ENCODE data around the gene EFHC2.

EFHC2 gene

DNA sequence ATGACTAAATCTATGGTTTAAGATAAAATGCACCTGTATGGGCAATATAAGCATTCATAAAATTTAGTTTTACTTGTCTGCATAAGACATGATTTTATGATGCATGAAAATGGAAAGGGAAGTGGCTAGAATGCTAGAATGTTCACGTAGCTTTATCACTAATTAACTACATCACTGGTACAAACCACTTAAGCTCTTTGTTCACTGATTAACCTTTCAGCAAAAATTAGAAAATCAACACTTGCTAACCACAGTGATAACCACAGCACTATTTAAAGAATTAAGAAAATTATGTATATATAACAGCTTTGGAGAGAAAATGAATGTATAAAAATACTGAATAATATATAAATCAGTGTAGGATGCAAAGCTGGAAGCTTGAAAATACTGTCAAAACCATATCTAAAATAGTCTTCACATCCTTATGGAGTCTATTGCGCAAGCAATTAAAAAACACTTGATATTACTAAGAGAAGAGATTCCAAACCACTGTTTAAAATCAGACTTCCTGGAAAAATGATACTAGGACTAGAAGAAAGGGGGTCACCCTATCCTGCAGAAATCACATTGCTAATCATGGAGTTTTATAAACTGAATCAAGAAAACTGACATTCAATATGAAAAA is 51.9 kb downstream of the EFHC2 start:
- Histone ChIP-seq H2BK12ac (ENCODE audit: low read length) (no peak overlapping the region), H3K27me3 (ENCODE audit: control insufficient read depth in 3 of 3, insufficient read depth in 3 of 3, low read depth in 1 of 3, low read length in 3 of 3) (no peaks in the 10 kb centered on the region), H2BK120ac (ENCODE audit: low read depth, low read length) (no peak overlapping the region), H2BK5ac (ENCODE audit: low read length) (no peak overlapping the region), H3K79me1 (ENCODE audit: low read depth, low read length) (no peaks in the 10 kb centered on the region), H3K4me2 (ENCODE audit: insufficient read depth, low read length, poor library complexity, severe bottlenecking) (no peak overlapping the region), H2BK15ac (ENCODE audit: low read length) (no peak overlapping the region), H4K91ac (ENCODE audit: low read depth, low read length, poor library complexity) (no peak overlapping the region), H3K36me3 (replicated peaks in 1 of 2; ENCODE audit: control insufficient read depth in 2 of 2, insufficient read depth in 2 of 2, low read length in 2 of 2) (no peaks in the 10 kb centered on the region), H2AK5ac (ENCODE audit: low read depth, low read length) (no peak overlapping the region), H4K8ac (ENCODE audit: low read depth, low read length) (no peak overlapping the region), H3K18ac (ENCODE audit: low read length) (no peak overlapping the region), H3K4ac (ENCODE audit: low read length) (no peak overlapping the region), H3K4me3 (ENCODE audit: low read length in 2 of 2) (no peak overlapping the region), H3K23ac (ENCODE audit: low read depth, low read length, poor library complexity) (no peak overlapping the region), H3K14ac (ENCODE audit: low read length) (no peak overlapping the region), H3K9ac (ENCODE audit: low read depth, low read length, poor library complexity) (no peak overlapping the region), H3K27ac (replicated peaks; ENCODE audit: low read length) (no peak overlapping the region), H2AFZ (ENCODE audit: low read length) (no peak overlapping the region), H3K9me3 (replicated peaks in 1 of 2; ENCODE audit: control insufficient read depth in 2 of 2, insufficient read depth in 1 of 2, low read depth in 1 of 2, low read length in 2 of 2) (no peaks in the 10 kb centered on the region), H3K4me1 (ENCODE audit: control insufficient read depth in 2 of 2, insufficient read depth in 1 of 2, low read depth in 1 of 2, low read length in 2 of 2) (no peaks in the 10 kb centered on the region)
- WGBS, 2 donors (ENCODE audit: extremely low coverage in 2 of 2, insufficient read length in 2 of 2, insufficient replicate concordance in 1 of 2), result no CpG with 5 or more reads among the region's 2 CpGs
- DNase-seq (ENCODE audit: low spot score), result no peak

DNA sequence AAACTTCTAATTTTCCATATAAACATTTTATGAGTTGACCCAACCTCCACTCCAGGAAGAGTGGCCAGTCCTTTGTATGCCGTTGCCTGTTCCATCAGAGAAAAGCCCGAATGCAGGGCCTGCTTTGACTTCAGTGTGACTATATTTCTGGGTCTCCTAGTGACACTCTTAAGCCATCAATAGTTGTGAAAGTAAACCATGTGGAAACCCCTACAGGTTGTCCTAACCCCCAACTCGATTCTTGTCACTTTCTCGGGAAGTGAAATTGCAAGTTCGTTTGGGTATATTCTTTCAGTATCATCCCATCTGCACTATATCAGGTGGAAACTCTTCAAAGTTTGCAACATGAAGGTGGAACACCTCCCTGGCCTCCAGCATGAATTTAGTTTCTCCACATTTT is 52.8 kb downstream of the EFHC2 start:
- Histone ChIP-seq H3K36me3 (replicated peaks in 1 of 2; ENCODE audit: control insufficient read depth in 2 of 2, insufficient read depth in 2 of 2, low read length in 2 of 2) (no peaks in the 10 kb centered on the region), H3K4me3 (ENCODE audit: low read length in 2 of 2) (no peak overlapping the region), H2BK12ac (ENCODE audit: low read length) (no peak overlapping the region), H3K4ac (ENCODE audit: low read length) (no peak overlapping the region), H3K18ac (ENCODE audit: low read length) (no peak overlapping the region), H3K4me2 (ENCODE audit: insufficient read depth, low read length, poor library complexity, severe bottlenecking) (no peak overlapping the region), H4K8ac (ENCODE audit: low read depth, low read length) (no peak overlapping the region), H2BK5ac (ENCODE audit: low read length) (no peak overlapping the region), H3K23ac (ENCODE audit: low read depth, low read length, poor library complexity) (no peak overlapping the region), H3K79me1 (ENCODE audit: low read depth, low read length) (no peaks in the 10 kb centered on the region), H2AFZ (ENCODE audit: low read length) (no peak overlapping the region), H3K9ac (ENCODE audit: low read depth, low read length, poor library complexity) (no peak overlapping the region), H3K27ac (replicated peaks; ENCODE audit: low read length) (no peak overlapping the region), H3K4me1 (ENCODE audit: control insufficient read depth in 2 of 2, insufficient read depth in 1 of 2, low read depth in 1 of 2, low read length in 2 of 2) (no peaks in the 10 kb centered on the region), H3K27me3 (ENCODE audit: control insufficient read depth in 3 of 3, insufficient read depth in 3 of 3, low read depth in 1 of 3, low read length in 3 of 3) (no peaks in the 10 kb centered on the region), H4K91ac (ENCODE audit: low read depth, low read length, poor library complexity) (no peak overlapping the region), H2BK120ac (ENCODE audit: low read depth, low read length) (no peak overlapping the region), H3K14ac (ENCODE audit: low read length) (no peak overlapping the region), H2BK15ac (ENCODE audit: low read length) (no peak overlapping the region), H3K9me3 (replicated peaks in 1 of 2; ENCODE audit: control insufficient read depth in 2 of 2, insufficient read depth in 1 of 2, low read depth in 1 of 2, low read length in 2 of 2) (no peaks in the 10 kb centered on the region), H2AK5ac (ENCODE audit: low read depth, low read length) (no peak overlapping the region)
- DNase-seq (ENCODE audit: low spot score), result no peak
- no CpG with 5 or more reads among the region's 5 CpGs for WGBS, 2 donors (ENCODE audit: extremely low coverage in 2 of 2, insufficient read length in 2 of 2, insufficient replicate concordance in 1 of 2)

DNA sequence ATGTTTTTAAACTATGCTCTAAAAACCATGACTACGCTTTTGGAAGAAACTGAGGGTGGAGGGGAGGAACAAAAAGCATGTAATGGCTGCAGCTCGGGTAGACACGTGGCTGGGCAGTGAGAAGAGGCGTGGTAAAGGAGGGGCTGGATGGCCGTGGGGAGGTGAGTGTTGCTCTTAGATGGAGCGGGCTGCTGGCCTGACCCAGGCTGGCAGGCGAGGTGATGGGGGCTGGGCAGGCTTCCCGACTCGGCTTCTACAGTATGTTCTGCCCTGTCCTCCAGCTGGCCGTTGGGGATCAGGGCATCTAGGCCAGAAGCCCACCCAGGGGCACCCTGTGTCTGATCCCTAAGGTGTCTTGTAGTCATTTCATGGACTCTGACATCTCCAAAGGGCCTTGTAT is 60.7 kb downstream of the EFHC2 start:
- Histone ChIP-seq H2AK5ac (ENCODE audit: low read depth, low read length) (no peak overlapping the region), H2BK15ac (ENCODE audit: low read length) (no peak overlapping the region), H3K4me2 (ENCODE audit: insufficient read depth, low read length, poor library complexity, severe bottlenecking) (no peak overlapping the region), H4K91ac (ENCODE audit: low read depth, low read length, poor library complexity) (no peak overlapping the region), H3K14ac (ENCODE audit: low read length) (no peak overlapping the region), H2BK12ac (ENCODE audit: low read length) (no peak overlapping the region), H3K79me1 (ENCODE audit: low read depth, low read length) (no peaks in the 10 kb centered on the region), H3K27me3 (ENCODE audit: control insufficient read depth in 3 of 3, insufficient read depth in 3 of 3, low read depth in 1 of 3, low read length in 3 of 3) (no peaks in the 10 kb centered on the region), H3K4me3 (ENCODE audit: low read length in 2 of 2) (no peak overlapping the region), H3K27ac (replicated peaks; ENCODE audit: low read length) (no peak overlapping the region), H3K9me3 (replicated peaks in 1 of 2; ENCODE audit: control insufficient read depth in 2 of 2, insufficient read depth in 1 of 2, low read depth in 1 of 2, low read length in 2 of 2) (no peaks in the 10 kb centered on the region), H3K4ac (ENCODE audit: low read length) (no peak overlapping the region), H3K36me3 (replicated peaks in 1 of 2; ENCODE audit: control insufficient read depth in 2 of 2, insufficient read depth in 2 of 2, low read length in 2 of 2) (no peaks in the 10 kb centered on the region), H2BK120ac (ENCODE audit: low read depth, low read length) (no peak overlapping the region), H3K9ac (ENCODE audit: low read depth, low read length, poor library complexity) (no peak overlapping the region), H3K4me1 (ENCODE audit: control insufficient read depth in 2 of 2, insufficient read depth in 1 of 2, low read depth in 1 of 2, low read length in 2 of 2) (no peaks in the 10 kb centered on the region), H4K8ac (ENCODE audit: low read depth, low read length) (no peak overlapping the region), H2BK5ac (ENCODE audit: low read length) (no peak overlapping the region), H2AFZ (ENCODE audit: low read length) (no peak overlapping the region), H3K18ac (ENCODE audit: low read length) (no peak overlapping the region), H3K23ac (ENCODE audit: low read depth, low read length, poor library complexity) (no peak overlapping the region)
- WGBS, 2 donors (ENCODE audit: extremely low coverage in 2 of 2, insufficient read length in 2 of 2, insufficient replicate concordance in 1 of 2), result no CpG with 5 or more reads among the region's 10 CpGs
- no peak for DNase-seq (ENCODE audit: low spot score)

GRCh38 chrX:44280116-44280515 is 63.4 kb downstream of the EFHC2 start:
- no peaks in the 10 kb centered on the region for H3K79me1 ChIP-seq (ENCODE audit: low read depth, low read length)
- H3K14ac ChIP-seq (ENCODE audit: low read length), result no peak overlapping the region

More at GRCh38 chrX:44280116-44280515, 63.4 kb downstream of the EFHC2 start:
- Histone ChIP-seq H2AFZ (ENCODE audit: low read length) (no peak overlapping the region), H3K18ac (ENCODE audit: low read length) (no peak overlapping the region), H3K4me3 (ENCODE audit: low read length in 2 of 2) (no peak overlapping the region), H3K4me2 (ENCODE audit: insufficient read depth, low read length, poor library complexity, severe bottlenecking) (no peak overlapping the region), H3K27me3 (ENCODE audit: control insufficient read depth in 3 of 3, insufficient read depth in 3 of 3, low read depth in 1 of 3, low read length in 3 of 3) (no peaks in the 10 kb centered on the region), H3K36me3 (replicated peaks in 1 of 2; ENCODE audit: control insufficient read depth in 2 of 2, insufficient read depth in 2 of 2, low read length in 2 of 2) (no peaks in the 10 kb centered on the region), H3K27ac (replicated peaks; ENCODE audit: low read length) (no peak overlapping the region), H3K23ac (ENCODE audit: low read depth, low read length, poor library complexity) (no peak overlapping the region), H3K9ac (ENCODE audit: low read depth, low read length, poor library complexity) (no peak overlapping the region), H4K91ac (ENCODE audit: low read depth, low read length, poor library complexity) (no peak overlapping the region), H3K4me1 (ENCODE audit: control insufficient read depth in 2 of 2, insufficient read depth in 1 of 2, low read depth in 1 of 2, low read length in 2 of 2) (no peaks in the 10 kb centered on the region), H3K9me3 (replicated peaks in 1 of 2; ENCODE audit: control insufficient read depth in 2 of 2, insufficient read depth in 1 of 2, low read depth in 1 of 2, low read length in 2 of 2) (no peaks in the 10 kb centered on the region), H2AK5ac (ENCODE audit: low read depth, low read length) (no peak overlapping the region), H2BK5ac (ENCODE audit: low read length) (no peak overlapping the region), H2BK12ac (ENCODE audit: low read length) (no peak overlapping the region), H4K8ac (ENCODE audit: low read depth, low read length) (no peak overlapping the region), H2BK120ac (ENCODE audit: low read depth, low read length) (no peak overlapping the region), H3K4ac (ENCODE audit: low read length) (no peak overlapping the region), H2BK15ac (ENCODE audit: low read length) (no peak overlapping the region)
- no peak for DNase-seq (ENCODE audit: low spot score)

Data from neuronal stem cell (in vitro differentiated cells).